ENCODE measurements around the gene MCF2L. TPM values are rescaled to one million over a fixed set of nuclear protein-coding genes. Genes with fewer than 3 reads are reported as not detected.

Gene MCF2L
- total RNA-seq, 1 donor from 2014 or later = 12.3 TPM

- no peak for DNase-seq (ENCODE audit: low read depth)
- Histone ChIP-seq H3K27me3 (ENCODE audit: control insufficient read depth, insufficient read depth, low read length) (peaks cover 1% of the 10 kb centered on the region), H3K36me3 (ENCODE audit: control insufficient read depth, insufficient read depth, low read length) (no peaks in the 10 kb centered on the region), H3K4me3 (ENCODE audit: low read depth, low read length) (no peak overlapping the region)
- TF ChIP-seq CTCF (IDR thresholded peaks at IDR 0.05; ENCODE audit: insufficient read depth, low read length, poor library complexity, severe bottlenecking) = no peak
Observed at GRCh38 chr13:113087923-113088690, 119.1 kb downstream of the MCF2L start.

DNA sequence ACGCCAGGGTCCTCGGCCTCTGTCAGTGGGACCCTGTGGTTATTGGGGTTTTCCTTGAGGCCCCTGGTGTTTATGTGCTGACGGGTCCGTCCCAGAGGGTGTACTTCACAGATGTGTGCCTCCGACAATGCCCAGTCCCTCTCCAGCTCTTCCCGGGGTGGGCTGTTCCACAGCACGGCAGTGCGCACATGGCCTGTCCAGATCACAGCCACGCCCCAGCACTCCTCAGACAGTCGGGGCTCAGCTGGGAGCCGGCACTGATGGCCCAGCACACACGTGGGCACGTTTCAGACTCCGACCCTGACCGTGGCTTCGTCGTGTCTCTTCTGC, 119.6 kb downstream of the MCF2L start:
- Histone ChIP-seq H3K4me3 (ENCODE audit: low read depth, low read length) (no peak overlapping the region), H3K36me3 (ENCODE audit: control insufficient read depth, insufficient read depth, low read length) (no peaks in the 10 kb centered on the region), H3K27me3 (ENCODE audit: control insufficient read depth, insufficient read depth, low read length) (peaks cover 7% of the 10 kb centered on the region)
- DNase-seq (ENCODE audit: low read depth) = no peak
- no peak for TF ChIP-seq CTCF (IDR thresholded peaks at IDR 0.05; ENCODE audit: insufficient read depth, low read length, poor library complexity, severe bottlenecking)

- no peak for DNase-seq (ENCODE audit: low read depth)
- H3K36me3 ChIP-seq (ENCODE audit: control insufficient read depth, insufficient read depth, low read length) = no peaks in the 10 kb centered on the region
- no peak for TF ChIP-seq CTCF (IDR thresholded peaks at IDR 0.05; ENCODE audit: insufficient read depth, low read length, poor library complexity, severe bottlenecking)
- no peak overlapping the region for H3K4me3 ChIP-seq (ENCODE audit: low read depth, low read length)
- peaks cover 19% of the 10 kb centered on the region for H3K27me3 ChIP-seq (ENCODE audit: control insufficient read depth, insufficient read depth, low read length)
Observed at GRCh38 chr13:113089693-113090414, 120.8 kb downstream of the MCF2L start.

DNA sequence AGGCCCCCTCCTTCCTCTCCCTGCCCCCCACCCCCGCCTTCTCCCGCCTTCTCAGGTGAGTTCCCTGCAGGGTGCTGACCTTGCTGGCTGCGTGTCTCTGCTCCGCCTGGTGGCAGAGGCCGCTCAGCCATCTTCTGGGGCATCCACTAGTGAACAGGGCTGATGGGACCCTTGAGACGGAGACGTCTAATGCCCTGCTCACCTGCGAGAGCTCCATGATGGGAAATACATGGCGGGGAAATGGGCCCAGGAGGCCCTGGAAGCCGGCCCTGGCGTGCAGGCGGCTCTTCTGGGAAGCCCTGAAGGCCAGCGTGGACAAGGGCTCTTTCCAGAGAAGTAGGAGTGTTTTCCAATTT, 121.4 kb downstream of the MCF2L start:
- no peak for DNase-seq (ENCODE audit: low read depth)
- peaks cover 22% of the 10 kb centered on the region for H3K27me3 ChIP-seq (ENCODE audit: control insufficient read depth, insufficient read depth, low read length)
- no peak overlapping the region for H3K4me3 ChIP-seq (ENCODE audit: low read depth, low read length)
- H3K36me3 ChIP-seq (ENCODE audit: control insufficient read depth, insufficient read depth, low read length) = no peaks in the 10 kb centered on the region
- TF ChIP-seq CTCF (IDR thresholded peaks at IDR 0.05; ENCODE audit: insufficient read depth, low read length, poor library complexity, severe bottlenecking) = no peak

DNA sequence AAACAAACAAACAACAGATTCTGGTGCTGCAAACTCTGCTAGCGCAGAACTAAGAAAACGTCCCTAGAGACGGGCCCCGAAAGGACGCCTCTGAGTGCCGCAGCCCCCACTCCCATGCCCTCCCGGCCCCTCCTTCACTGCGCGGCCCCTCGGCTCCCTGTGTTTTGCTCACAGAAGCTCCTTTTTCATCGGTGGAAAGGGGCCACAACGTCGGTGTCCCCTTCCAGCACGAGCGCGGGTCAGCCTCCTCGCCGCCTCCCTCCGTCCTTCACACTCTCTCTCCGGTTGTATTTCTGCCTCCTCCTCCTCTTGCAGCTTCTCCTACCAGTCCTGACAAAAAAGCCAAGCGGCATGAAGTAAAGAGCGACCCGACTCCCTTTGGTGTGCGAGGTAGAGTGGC, 121.8 kb downstream of the MCF2L start:
- DNase-seq (ENCODE audit: low read depth) = no peak
- TF ChIP-seq CTCF (IDR thresholded peaks at IDR 0.05; ENCODE audit: insufficient read depth, low read length, poor library complexity, severe bottlenecking) = no peak
- H3K27me3 ChIP-seq (ENCODE audit: control insufficient read depth, insufficient read depth, low read length) = peaks cover 24% of the 10 kb centered on the region
- no peak overlapping the region for H3K4me3 ChIP-seq (ENCODE audit: low read depth, low read length)
- H3K36me3 ChIP-seq (ENCODE audit: control insufficient read depth, insufficient read depth, low read length) = no peaks in the 10 kb centered on the region
